ENCODE data around the gene GEMIN7.

Gene GEMIN7

DNA sequence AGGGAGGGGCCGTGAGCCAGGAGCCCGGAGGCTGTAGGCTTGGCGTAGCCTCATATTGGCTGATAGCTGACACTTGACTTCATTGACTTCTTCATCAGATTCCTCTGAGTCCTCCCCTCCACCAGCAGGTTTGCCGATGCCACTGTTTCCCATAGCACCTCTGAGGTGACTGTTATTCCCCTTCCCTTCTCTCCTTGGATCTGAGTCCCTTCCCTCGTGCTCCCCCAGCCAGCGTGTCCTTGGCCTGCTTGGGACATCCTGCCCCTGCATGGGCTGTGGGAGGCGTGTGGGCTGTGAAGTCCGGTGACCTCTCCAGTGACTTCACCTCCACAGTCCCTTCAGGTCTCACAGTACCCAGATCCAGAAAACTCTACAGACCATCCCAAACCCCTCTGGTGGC is 22.7 kb downstream of the GEMIN7 start:
- TF ChIP-seq SPI1 (IDR thresholded peaks at IDR 0.05; ENCODE audit: borderline replicate concordance, low read depth) (no peak), POLR2AphosphoS5 (IDR thresholded peaks at IDR 0.05; ENCODE audit: low read depth) (no peak)
- TF ChIP-seq, protein P1, sequence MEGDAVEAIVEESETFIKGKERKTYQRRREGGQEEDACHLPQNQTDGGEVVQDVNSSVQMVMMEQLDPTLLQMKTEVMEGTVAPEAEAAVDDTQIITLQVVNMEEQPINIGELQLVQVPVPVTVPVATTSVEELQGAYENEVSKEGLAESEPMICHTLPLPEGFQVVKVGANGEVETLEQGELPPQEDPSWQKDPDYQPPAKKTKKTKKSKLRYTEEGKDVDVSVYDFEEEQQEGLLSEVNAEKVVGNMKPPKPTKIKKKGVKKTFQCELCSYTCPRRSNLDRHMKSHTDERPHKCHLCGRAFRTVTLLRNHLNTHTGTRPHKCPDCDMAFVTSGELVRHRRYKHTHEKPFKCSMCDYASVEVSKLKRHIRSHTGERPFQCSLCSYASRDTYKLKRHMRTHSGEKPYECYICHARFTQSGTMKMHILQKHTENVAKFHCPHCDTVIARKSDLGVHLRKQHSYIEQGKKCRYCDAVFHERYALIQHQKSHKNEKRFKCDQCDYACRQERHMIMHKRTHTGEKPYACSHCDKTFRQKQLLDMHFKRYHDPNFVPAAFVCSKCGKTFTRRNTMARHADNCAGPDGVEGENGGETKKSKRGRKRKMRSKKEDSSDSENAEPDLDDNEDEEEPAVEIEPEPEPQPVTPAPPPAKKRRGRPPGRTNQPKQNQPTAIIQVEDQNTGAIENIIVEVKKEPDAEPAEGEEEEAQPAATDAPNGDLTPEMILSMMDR (IDR thresholded peaks at IDR 0.05; ENCODE audit: insufficient read depth, low read length): no peak
- TF ChIP-seq, protein P2, sequence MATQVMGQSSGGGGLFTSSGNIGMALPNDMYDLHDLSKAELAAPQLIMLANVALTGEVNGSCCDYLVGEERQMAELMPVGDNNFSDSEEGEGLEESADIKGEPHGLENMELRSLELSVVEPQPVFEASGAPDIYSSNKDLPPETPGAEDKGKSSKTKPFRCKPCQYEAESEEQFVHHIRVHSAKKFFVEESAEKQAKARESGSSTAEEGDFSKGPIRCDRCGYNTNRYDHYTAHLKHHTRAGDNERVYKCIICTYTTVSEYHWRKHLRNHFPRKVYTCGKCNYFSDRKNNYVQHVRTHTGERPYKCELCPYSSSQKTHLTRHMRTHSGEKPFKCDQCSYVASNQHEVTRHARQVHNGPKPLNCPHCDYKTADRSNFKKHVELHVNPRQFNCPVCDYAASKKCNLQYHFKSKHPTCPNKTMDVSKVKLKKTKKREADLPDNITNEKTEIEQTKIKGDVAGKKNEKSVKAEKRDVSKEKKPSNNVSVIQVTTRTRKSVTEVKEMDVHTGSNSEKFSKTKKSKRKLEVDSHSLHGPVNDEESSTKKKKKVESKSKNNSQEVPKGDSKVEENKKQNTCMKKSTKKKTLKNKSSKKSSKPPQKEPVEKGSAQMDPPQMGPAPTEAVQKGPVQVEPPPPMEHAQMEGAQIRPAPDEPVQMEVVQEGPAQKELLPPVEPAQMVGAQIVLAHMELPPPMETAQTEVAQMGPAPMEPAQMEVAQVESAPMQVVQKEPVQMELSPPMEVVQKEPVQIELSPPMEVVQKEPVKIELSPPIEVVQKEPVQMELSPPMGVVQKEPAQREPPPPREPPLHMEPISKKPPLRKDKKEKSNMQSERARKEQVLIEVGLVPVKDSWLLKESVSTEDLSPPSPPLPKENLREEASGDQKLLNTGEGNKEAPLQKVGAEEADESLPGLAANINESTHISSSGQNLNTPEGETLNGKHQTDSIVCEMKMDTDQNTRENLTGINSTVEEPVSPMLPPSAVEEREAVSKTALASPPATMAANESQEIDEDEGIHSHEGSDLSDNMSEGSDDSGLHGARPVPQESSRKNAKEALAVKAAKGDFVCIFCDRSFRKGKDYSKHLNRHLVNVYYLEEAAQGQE (IDR thresholded peaks at IDR 0.05; ENCODE audit: insufficient replicate concordance, low read depth): no peak
- Histone ChIP-seq H3K27me3 (ENCODE audit: insufficient read depth, poor library complexity, severe bottlenecking) (no peaks in the 10 kb centered on the region), H3K4me3 (replicated peaks; ENCODE audit: insufficient read depth, low read length) (no peak overlapping the region), H3K27ac (replicated peaks) (no peak overlapping the region)
- no peak for DNase-seq (ENCODE audit: low read depth in 1 of 2, low spot score in 1 of 2)

DNA sequence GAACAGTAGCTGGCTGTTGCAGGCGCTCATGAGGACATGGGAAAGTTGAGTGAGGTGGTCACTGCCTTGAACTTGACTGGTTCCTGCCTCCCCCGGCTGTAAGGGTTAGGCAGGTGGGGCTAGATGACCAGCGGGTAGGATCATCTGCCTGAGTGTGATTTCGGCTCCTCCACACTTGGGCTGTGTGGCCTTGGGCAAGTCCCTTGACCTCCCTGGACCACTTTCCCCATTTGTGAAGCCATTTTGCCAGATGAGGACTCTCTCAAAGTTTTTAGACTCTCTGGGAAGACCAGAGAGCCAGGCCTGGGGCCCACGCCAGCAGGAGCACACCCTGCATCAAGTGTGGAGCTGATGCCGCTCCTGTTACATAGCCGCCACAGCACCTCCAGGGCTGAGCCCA is 23.4 kb downstream of the GEMIN7 start:
- Histone ChIP-seq H3K4me3 (replicated peaks; ENCODE audit: insufficient read depth, low read length) (no peak overlapping the region), H3K27ac (replicated peaks) (0 out of 2 replicates have a peak overlapping the region, but pooled peaks have one; percentile 23), H3K27me3 (ENCODE audit: insufficient read depth, poor library complexity, severe bottlenecking) (no peaks in the 10 kb centered on the region)
- TF ChIP-seq, protein P1 (IDR thresholded peaks at IDR 0.05; ENCODE audit: insufficient read depth, low read length): no peak
- TF ChIP-seq SPI1 (IDR thresholded peaks at IDR 0.05; ENCODE audit: borderline replicate concordance, low read depth): no peak
- TF ChIP-seq, protein P2 (IDR thresholded peaks at IDR 0.05; ENCODE audit: insufficient replicate concordance, low read depth): no peak
- TF ChIP-seq POLR2AphosphoS5 (IDR thresholded peaks at IDR 0.05; ENCODE audit: low read depth): no peak
- TF ChIP-seq GABPA (IDR thresholded peaks at IDR 0.05; ENCODE audit: low read depth): no peak
- DNase-seq (ENCODE audit: low read depth in 1 of 2, low spot score in 1 of 2): no peak

DNA sequence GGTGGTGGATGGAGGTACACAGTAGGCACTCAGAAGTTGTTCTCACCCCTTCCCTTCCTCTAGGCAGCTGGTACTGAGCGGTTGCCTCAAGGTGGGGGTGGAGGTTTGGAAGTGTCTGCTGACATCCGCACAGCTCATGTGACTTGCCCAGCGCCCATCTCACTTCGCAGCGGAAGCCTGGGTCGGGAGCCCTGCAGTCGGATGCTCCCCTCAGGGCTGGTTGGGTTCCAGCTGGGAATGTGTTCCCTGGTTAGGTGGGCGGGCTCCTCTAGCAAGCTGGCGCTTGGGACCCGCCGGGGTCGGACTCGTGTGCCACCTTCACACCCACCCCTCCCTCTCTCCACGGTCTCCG is 24.1 kb downstream of the GEMIN7 start:
- Histone ChIP-seq H3K4me3 (replicated peaks; ENCODE audit: insufficient read depth, low read length) (no peak overlapping the region), H3K27ac (replicated peaks) (peak overlapping the region; percentile 23; the same call in 1 of the 2 replicates), H3K27me3 (ENCODE audit: insufficient read depth, poor library complexity, severe bottlenecking) (no peaks in the 10 kb centered on the region)
- DNase-seq (ENCODE audit: low read depth in 1 of 2, low spot score in 1 of 2): peak in 1 of 2 experiments; percentile 78
- TF ChIP-seq GABPA (IDR thresholded peaks at IDR 0.05; ENCODE audit: low read depth) (no peak), SPI1 (IDR thresholded peaks at IDR 0.05; ENCODE audit: borderline replicate concordance, low read depth) (no peak), POLR2AphosphoS5 (IDR thresholded peaks at IDR 0.05; ENCODE audit: low read depth) (no peak)
- TF ChIP-seq, protein P2 (IDR thresholded peaks at IDR 0.05; ENCODE audit: insufficient replicate concordance, low read depth): no peak
- TF ChIP-seq, protein P1 (IDR thresholded peaks at IDR 0.05; ENCODE audit: insufficient read depth, low read length): no peak
